HG02678 (cell line): ENCODE results near the gene TELO2.
"Not testable (repeated sequence)": the region's sequence is repeated elsewhere in the genome, so short reads cannot be mapped to it uniquely, and the experiment has no call there.

Experiments used
- ATAC-seq: cut with Tn5 transposase; IDR thresholded peaks from one replicate; pipeline ENCODE4 v1.9.1; 2021; ENCODE audit warnings: mild to moderate bottlenecking, moderate library complexity; ENCODE audit not compliant: unreplicated experiment

Gene TELO2

GRCh38 chr16:1474796-1475551 lies 18.2 kb upstream of the TELO2 start, which contains the start of gene CLCN7:
Gene CLCN7 (minus strand): TSS chr16:1475028. CDS start chr16:1474974, 54 bp downstream.
- ATAC-seq: peak; percentile 86

- no peak for ATAC-seq
Observed at GRCh38 chr16:1475552-1476114, 17.5 kb upstream of the TELO2 start.

GRCh38 chr16:1477033-1477432 lies 16.1 kb upstream of the TELO2 start:
- ATAC-seq: no peak

GRCh38 chr16:1478937-1479336 lies 14.2 kb upstream of the TELO2 start:
- not testable (repeated sequence) for ATAC-seq

GRCh38 chr16:1481906-1482835 lies 11.0 kb upstream of the TELO2 start:
- ATAC-seq: no peak

- ATAC-seq: no peak
Observed at GRCh38 chr16:1485847-1486496, 7.2 kb upstream of the TELO2 start.

- ATAC-seq: no peak
Observed at GRCh38 chr16:1486551-1487390, 6.4 kb upstream of the TELO2 start.

- ATAC-seq: no peak
Observed at GRCh38 chr16:1487395-1488053, 5.6 kb upstream of the TELO2 start.

GRCh38 chr16:1488054-1488601 lies 5.0 kb upstream of the TELO2 start:
- ATAC-seq: no peak

GRCh38 chr16:1488619-1489018 lies 4.5 kb upstream of the TELO2 start, which contains the start of gene PTX4:
Gene PTX4 (minus strand): TSS chr16:1488944. CDS start chr16:1488909, 35 bp downstream.
- no peak for ATAC-seq

GRCh38 chr16:1489077-1489476 lies 4.1 kb upstream of the TELO2 start:
- ATAC-seq: no peak

GRCh38 chr16:1491327-1491726 lies 1.8 kb upstream of the TELO2 start:
- ATAC-seq: no peak

- ATAC-seq: no peak
Observed at GRCh38 chr16:1492082-1492922, 858 bp upstream of the TELO2 start.

- ATAC-seq: peak; percentile 4
Observed at GRCh38 chr16:1493746-1494094, 560 bp downstream of the TELO2 start.

GRCh38 chr16:1494129-1494640 lies 1.0 kb downstream of the TELO2 start:
- ATAC-seq: no peak

GRCh38 chr16:1494711-1495110 lies 1.6 kb downstream of the TELO2 start:
- no peak for ATAC-seq

GRCh38 chr16:1495211-1495888 lies 2.2 kb downstream of the TELO2 start:
- ATAC-seq: no peak

- no peak for ATAC-seq
Observed at GRCh38 chr16:1495889-1496262, 2.7 kb downstream of the TELO2 start.
